ENCODE data around the gene PROCA1. TPM values are rescaled to one million over a fixed set of nuclear protein-coding genes. Genes with fewer than 3 reads are reported as not detected.

The PROCA1 gene
- total RNA-seq, 4 donors from 2014 or later, result 2.6 to 3.6 TPM; not detected in 2

DNA sequence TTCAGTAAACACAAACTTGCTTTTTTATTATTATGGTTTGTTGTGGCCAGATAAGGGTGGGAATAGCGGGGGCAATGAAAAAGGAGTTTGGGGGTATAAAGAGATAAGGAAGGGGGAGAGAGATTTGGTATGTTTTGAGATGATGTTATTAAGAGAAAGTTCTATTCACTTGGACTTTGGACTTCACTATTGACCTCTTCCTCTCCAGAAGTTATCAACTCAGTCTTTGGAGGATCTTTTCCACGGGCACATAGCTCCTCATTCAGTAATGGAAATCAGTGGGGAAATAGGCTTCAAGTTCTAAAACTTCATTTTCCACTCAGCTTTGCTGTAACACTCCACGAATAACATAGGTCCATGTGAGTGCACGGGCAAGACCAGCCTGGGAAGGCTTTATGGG is 23.2 kb downstream of the PROCA1 start:
- Histone ChIP-seq H3K36me3 (no peaks in the 10 kb centered on the region), H3K4me1 (no peaks in the 10 kb centered on the region), H3K27ac (no peak overlapping the region), H3K4me3 (no peak overlapping the region), H3K27me3 (no peaks in the 10 kb centered on the region), H3K9me3 (no peaks in the 10 kb centered on the region)
- no peak for DNase-seq
- TF ChIP-seq, protein P1, sequence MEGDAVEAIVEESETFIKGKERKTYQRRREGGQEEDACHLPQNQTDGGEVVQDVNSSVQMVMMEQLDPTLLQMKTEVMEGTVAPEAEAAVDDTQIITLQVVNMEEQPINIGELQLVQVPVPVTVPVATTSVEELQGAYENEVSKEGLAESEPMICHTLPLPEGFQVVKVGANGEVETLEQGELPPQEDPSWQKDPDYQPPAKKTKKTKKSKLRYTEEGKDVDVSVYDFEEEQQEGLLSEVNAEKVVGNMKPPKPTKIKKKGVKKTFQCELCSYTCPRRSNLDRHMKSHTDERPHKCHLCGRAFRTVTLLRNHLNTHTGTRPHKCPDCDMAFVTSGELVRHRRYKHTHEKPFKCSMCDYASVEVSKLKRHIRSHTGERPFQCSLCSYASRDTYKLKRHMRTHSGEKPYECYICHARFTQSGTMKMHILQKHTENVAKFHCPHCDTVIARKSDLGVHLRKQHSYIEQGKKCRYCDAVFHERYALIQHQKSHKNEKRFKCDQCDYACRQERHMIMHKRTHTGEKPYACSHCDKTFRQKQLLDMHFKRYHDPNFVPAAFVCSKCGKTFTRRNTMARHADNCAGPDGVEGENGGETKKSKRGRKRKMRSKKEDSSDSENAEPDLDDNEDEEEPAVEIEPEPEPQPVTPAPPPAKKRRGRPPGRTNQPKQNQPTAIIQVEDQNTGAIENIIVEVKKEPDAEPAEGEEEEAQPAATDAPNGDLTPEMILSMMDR (IDR thresholded peaks at IDR 0.05), result no peak
- TF ChIP-seq POLR2A (IDR thresholded peaks at IDR 0.05), result no peak
- intact Hi-C loops (cut with DNase I; ENCODE audit: low total_unique reads), result no loop called here

DNA sequence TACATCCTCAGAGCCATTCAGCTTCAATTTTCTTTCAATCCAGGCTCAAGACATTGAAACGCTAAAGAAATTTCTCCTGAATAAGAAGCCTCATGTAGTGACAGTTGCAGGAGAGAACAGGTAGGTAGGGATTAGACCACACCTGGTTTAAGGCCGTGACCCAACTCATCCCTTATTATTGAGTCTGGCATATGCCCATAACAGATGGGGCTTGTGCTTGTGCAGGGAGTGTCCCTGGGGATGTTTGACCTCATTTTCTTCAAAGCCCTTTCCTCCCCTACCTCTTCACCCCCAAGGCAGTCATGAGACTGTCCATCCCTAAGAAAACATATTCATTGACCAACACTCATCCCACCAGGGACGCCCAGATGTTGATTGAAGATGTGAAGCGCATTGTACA is 25.4 kb downstream of the PROCA1 start:
- Histone ChIP-seq H3K9me3 (no peaks in the 10 kb centered on the region), H3K27me3 (no peaks in the 10 kb centered on the region), H3K4me3 (no peak overlapping the region), H3K27ac (no peak overlapping the region), H3K4me1 (no peaks in the 10 kb centered on the region), H3K36me3 (no peaks in the 10 kb centered on the region)
- DNase-seq, result no peak
- TF ChIP-seq, protein P1 (IDR thresholded peaks at IDR 0.05), result no peak
- no peak for TF ChIP-seq POLR2A (IDR thresholded peaks at IDR 0.05)
- intact Hi-C loops (cut with DNase I; ENCODE audit: low total_unique reads), result no loop called here

DNA sequence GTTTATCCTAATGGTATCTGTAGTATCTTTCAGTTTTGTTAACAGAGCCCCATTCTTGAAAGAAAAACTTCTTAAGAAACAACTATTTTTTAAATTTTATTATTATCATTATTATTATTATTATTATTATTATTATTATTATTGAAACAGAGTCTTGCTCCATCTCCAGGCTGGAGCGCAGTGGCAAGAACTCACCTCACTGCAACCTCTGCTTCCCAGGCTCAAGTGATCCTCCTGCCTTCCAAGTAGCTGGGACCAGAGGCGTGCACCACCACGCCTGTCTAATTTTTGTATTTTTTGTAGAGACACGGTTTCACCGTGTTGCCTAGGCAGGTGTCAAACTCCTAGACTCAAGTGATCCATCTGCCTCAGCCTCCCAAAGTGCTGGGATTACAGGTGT is 26.3 kb downstream of the PROCA1 start:
- Histone ChIP-seq H3K4me3 (no peak overlapping the region), H3K36me3 (no peaks in the 10 kb centered on the region), H3K27ac (no peak overlapping the region), H3K27me3 (no peaks in the 10 kb centered on the region), H3K9me3 (no peaks in the 10 kb centered on the region), H3K4me1 (no peaks in the 10 kb centered on the region)
- DNase-seq, result no peak
- TF ChIP-seq, protein P1 (IDR thresholded peaks at IDR 0.05), result no peak
- TF ChIP-seq POLR2A (IDR thresholded peaks at IDR 0.05), result no peak
- intact Hi-C loops (cut with DNase I; ENCODE audit: low total_unique reads), result no loop called here

DNA sequence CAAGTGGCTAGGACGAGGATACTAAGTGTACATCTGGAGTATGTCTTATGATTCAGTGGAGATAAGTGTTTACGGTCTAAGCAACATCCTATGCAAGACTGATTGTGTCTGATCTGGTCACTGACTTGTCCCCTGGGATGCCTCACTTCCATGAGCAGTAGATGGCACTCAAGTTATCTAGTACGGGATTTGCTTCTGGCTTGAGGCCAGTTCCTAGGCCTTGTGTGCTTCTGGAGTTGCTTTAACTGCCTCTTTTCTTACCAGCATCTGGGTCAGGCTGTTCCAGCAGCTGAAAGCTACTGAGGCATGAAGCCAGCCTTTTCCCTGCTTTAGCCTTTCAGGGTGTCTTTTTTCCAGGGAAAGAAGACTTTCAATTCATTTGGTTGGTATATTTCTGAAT is 26.7 kb downstream of the PROCA1 start:
- intact Hi-C loops (cut with DNase I; ENCODE audit: low total_unique reads), result no loop called here
- no peak overlapping the region for H3K27ac ChIP-seq
- peak in 1 of 2 donors; percentile 35 for DNase-seq
- H3K36me3 ChIP-seq, result no peaks in the 10 kb centered on the region
- no peaks in the 10 kb centered on the region for H3K4me1 ChIP-seq
- no peak overlapping the region for H3K4me3 ChIP-seq
- H3K9me3 ChIP-seq, result no peaks in the 10 kb centered on the region
- H3K27me3 ChIP-seq, result no peaks in the 10 kb centered on the region
- TF ChIP-seq, protein P1 (IDR thresholded peaks at IDR 0.05), result no peak
- TF ChIP-seq POLR2A (IDR thresholded peaks at IDR 0.05), result no peak

DNA sequence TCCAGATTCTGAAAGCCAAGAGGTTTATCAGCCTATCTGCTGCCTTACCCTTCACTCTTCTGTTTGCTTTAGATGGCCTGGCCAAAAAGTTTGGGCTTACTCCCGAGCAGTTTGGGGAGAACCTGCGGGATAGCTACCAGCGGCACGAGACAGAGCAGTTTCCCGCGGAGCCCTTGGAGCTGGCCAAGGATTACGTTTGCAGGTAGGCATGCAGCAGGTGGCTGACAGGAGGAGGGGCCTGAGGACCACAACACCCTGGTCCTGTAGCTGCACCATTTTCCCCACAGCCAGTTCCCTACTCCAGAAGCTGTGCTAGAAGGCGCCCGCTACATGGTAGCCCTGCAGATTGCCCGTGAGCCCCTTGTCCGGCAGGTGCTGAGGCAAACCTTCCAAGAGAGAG is 29.0 kb downstream of the PROCA1 start:
- Histone ChIP-seq H3K27me3 (no peaks in the 10 kb centered on the region), H3K4me3 (no peak overlapping the region), H3K27ac (no peak overlapping the region), H3K9me3 (no peaks in the 10 kb centered on the region), H3K4me1 (no peaks in the 10 kb centered on the region), H3K36me3 (no peaks in the 10 kb centered on the region)
- no peak for TF ChIP-seq POLR2A (IDR thresholded peaks at IDR 0.05)
- TF ChIP-seq, protein P1 (IDR thresholded peaks at IDR 0.05), result no peak
- no peak for DNase-seq
- intact Hi-C loops (cut with DNase I; ENCODE audit: low total_unique reads), result no loop called here
